ENCODE data around the gene NEURL3.

NEURL3 gene

GRCh38 chr2:96542357-96542977 lies 37.3 kb upstream of the NEURL3 start:
- TF ChIP-seq NFRKB (IDR thresholded peaks at IDR 0.05) (no peak), FOXA1 (IDR thresholded peaks at IDR 0.05) (no peak), PKNOX1 (IDR thresholded peaks at IDR 0.05) (no peak), L3MBTL2 (conservative IDR thresholded peaks at IDR 0.05) (no peak), FOXK2 (IDR thresholded peaks at IDR 0.05) (no peak), ARNT (IDR thresholded peaks at IDR 0.05) (no peak), SP1 (IDR thresholded peaks at IDR 0.05) (no peak), FOXM1 (IDR thresholded peaks at IDR 0.05; ENCODE audit: borderline replicate concordance) (no peak), ELF4 (IDR thresholded peaks at IDR 0.05) (no peak), HDGF (IDR thresholded peaks at IDR 0.05; ENCODE audit: borderline replicate concordance) (no peak), SUZ12 (IDR thresholded peaks at IDR 0.05) (no peak), ZNF384 (IDR thresholded peaks at IDR 0.05) (no peak), TARDBP (IDR thresholded peaks at IDR 0.05) (no peak)
- ChIA-PET CTCF (no interaction called here), POLR2A (interaction anchor here (0.8 kb wide), 1 partner anchor 10 kb away, joined by 3 read pairs; no protein-coding TSS in a partner anchor)
- no peak for DNase-seq (ENCODE audit: extremely low spot score)

- POLR2A ChIA-PET = interaction anchor here (0.5 to 1.7 kb wide), 3 partner anchors 10 to 12 kb away, joined by 3 to 7 read pairs (median 3); no protein-coding TSS in a partner anchor
- CTCF ChIA-PET = no interaction called here
- TF ChIP-seq HDGF (IDR thresholded peaks at IDR 0.05; ENCODE audit: borderline replicate concordance) = no peak
- TF ChIP-seq PKNOX1 (IDR thresholded peaks at IDR 0.05) = no peak
- TF ChIP-seq BHLHE40 (IDR thresholded peaks at IDR 0.05; ENCODE audit: borderline replicate concordance) = no peak
- TF ChIP-seq TARDBP (IDR thresholded peaks at IDR 0.05) = no peak
- no peak for TF ChIP-seq SP1 (IDR thresholded peaks at IDR 0.05)
- no peak for TF ChIP-seq FOXM1 (IDR thresholded peaks at IDR 0.05; ENCODE audit: borderline replicate concordance)
- no peak for TF ChIP-seq SUZ12 (IDR thresholded peaks at IDR 0.05)
- no peak for TF ChIP-seq ARNT (IDR thresholded peaks at IDR 0.05)
- DNase-seq (ENCODE audit: extremely low spot score) = no peak
These were observed 36.4 kb upstream of the NEURL3 start for GRCh38 chr2:96541398-96542152.

- POLR2A ChIA-PET = interaction anchor here (1.7 kb wide), 1 partner anchor 9 kb away, joined by 7 read pairs; no protein-coding TSS in a partner anchor
- TF ChIP-seq BHLHE40 (IDR thresholded peaks at IDR 0.05; ENCODE audit: borderline replicate concordance) = no peak
- TF ChIP-seq FOXM1 (IDR thresholded peaks at IDR 0.05; ENCODE audit: borderline replicate concordance) = no peak
- TF ChIP-seq TARDBP (IDR thresholded peaks at IDR 0.05) = no peak
- no peak for TF ChIP-seq ZNF384 (IDR thresholded peaks at IDR 0.05)
- no peak for TF ChIP-seq SP1 (IDR thresholded peaks at IDR 0.05)
- no peak for TF ChIP-seq ELF4 (IDR thresholded peaks at IDR 0.05)
- no peak for TF ChIP-seq ARNT (IDR thresholded peaks at IDR 0.05)
- TF ChIP-seq HDGF (IDR thresholded peaks at IDR 0.05; ENCODE audit: borderline replicate concordance) = no peak
- no peak for TF ChIP-seq CTBP1 (IDR thresholded peaks at IDR 0.05; ENCODE audit: borderline replicate concordance)
- no peak for TF ChIP-seq PKNOX1 (IDR thresholded peaks at IDR 0.05)
- TF ChIP-seq SUZ12 (IDR thresholded peaks at IDR 0.05) = no peak
- CTCF ChIA-PET = interaction anchor here (1.0 kb wide), 1 partner anchor 54 kb away, joined by 3 read pairs; no protein-coding TSS in a partner anchor
- no peak for DNase-seq (ENCODE audit: extremely low spot score)
These were observed 35.0 kb upstream of the NEURL3 start for GRCh38 chr2:96540136-96540535.

- no peak for DNase-seq (ENCODE audit: extremely low spot score)
- POLR2A ChIA-PET = interaction anchor here (1.7 kb wide), 1 partner anchor 8 kb away, joined by 7 read pairs; no protein-coding TSS in a partner anchor
- no peak for TF ChIP-seq ARNT (IDR thresholded peaks at IDR 0.05)
- CTCF ChIA-PET = interaction anchor here (1.0 to 2.8 kb wide), 2 partner anchors 15 to 55 kb away, joined by 3 to 13 read pairs; no protein-coding TSS in a partner anchor
These were observed 34.2 kb upstream of the NEURL3 start for GRCh38 chr2:96539215-96539920.

- TF ChIP-seq PKNOX1 (IDR thresholded peaks at IDR 0.05) = no peak
- no peak for TF ChIP-seq FOXM1 (IDR thresholded peaks at IDR 0.05; ENCODE audit: borderline replicate concordance)
- TF ChIP-seq L3MBTL2 (conservative IDR thresholded peaks at IDR 0.05) = no peak
- TF ChIP-seq CTBP1 (IDR thresholded peaks at IDR 0.05; ENCODE audit: borderline replicate concordance) = no peak
- no peak for TF ChIP-seq NFRKB (IDR thresholded peaks at IDR 0.05)
- TF ChIP-seq HDGF (IDR thresholded peaks at IDR 0.05; ENCODE audit: borderline replicate concordance) = no peak
- no peak for TF ChIP-seq BHLHE40 (IDR thresholded peaks at IDR 0.05; ENCODE audit: borderline replicate concordance)
- TF ChIP-seq FOXK2 (IDR thresholded peaks at IDR 0.05) = no peak
- TF ChIP-seq SUZ12 (IDR thresholded peaks at IDR 0.05) = no peak
- no peak for DNase-seq (ENCODE audit: extremely low spot score)
- POLR2A ChIA-PET = interaction anchor here (1.0 to 1.2 kb wide), 3 partner anchors 9 to 35 kb away, joined by 3 to 4 read pairs (median 3); no protein-coding TSS in a partner anchor
- CTCF ChIA-PET = interaction anchor here (2.8 kb wide), 1 partner anchor 16 kb away, joined by 13 read pairs; no protein-coding TSS in a partner anchor
These were observed 33.5 kb upstream of the NEURL3 start for GRCh38 chr2:96538487-96539214.
